SH-SY5Y (cell line): ENCODE measurements around the gene PTGR3.

Experiments used
- GATA2 ChIP-seq: IDR thresholded peaks from 2 replicates; pipeline ENCODE4 v1.6.1; 2011; ENCODE audit warnings: mild to moderate bottlenecking, low read depth, low read length
- GATA3 ChIP-seq: IDR thresholded peaks from 2 replicates; pipeline ENCODE4 v1.6.1; 2011; ENCODE audit warnings: low read depth, mild to moderate bottlenecking, low read length, moderate library complexity

DNA sequence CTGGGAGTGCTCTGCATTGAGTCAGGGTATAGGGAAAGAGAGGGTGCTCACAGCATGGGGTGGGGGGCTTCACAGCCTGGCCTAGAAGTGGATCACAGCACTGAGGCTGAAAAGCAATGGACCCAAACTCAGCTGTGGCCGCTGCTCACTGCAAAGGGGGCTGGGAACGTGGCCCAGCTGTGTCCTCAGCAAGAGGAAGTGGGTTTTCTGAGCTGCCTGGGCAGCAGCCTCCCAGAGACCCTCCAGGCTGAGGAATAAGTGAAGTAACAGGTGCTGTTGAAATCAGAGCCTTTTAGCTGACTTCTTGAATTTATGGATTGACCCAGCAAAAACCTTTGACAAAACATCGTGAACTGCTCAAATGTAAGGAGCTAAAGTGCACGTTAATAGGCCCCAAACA, 35.2 kb downstream of the PTGR3 start:
- no peak for TF ChIP-seq GATA2
- TF ChIP-seq GATA3: no peak
